HG03342 (cell line): Measurements from ENCODE around the gene ZNF366.
"Not testable (repeated sequence)": the region's sequence is repeated elsewhere in the genome, so short reads cannot be mapped to it uniquely, and the experiment has no call there.

Source experiments
- ATAC-seq: cut with Tn5 transposase; IDR thresholded peaks from one replicate; pipeline ENCODE4 v1.9.1; 2021; ENCODE audit warnings: mild to moderate bottlenecking, moderate library complexity; ENCODE audit not compliant: unreplicated experiment

Gene ZNF366

DNA sequence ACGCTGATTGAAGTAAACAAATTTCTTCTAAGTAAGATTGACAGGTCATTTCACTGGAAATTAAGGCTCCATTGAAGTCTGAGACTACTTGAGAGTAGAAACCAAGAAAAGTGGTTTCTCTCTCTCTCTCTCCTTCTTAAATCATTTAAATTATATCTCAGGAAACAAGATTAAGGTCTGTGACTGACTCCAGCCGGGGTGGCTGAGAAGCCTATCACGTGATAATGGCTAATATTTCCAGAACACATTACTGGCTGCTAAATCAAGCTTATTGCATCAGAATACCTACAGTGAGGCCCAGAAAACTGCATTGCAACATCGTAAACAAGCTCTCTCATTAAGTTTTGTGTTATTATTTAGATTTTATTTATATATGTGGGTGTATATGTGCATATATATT lies 98.6 kb downstream of the ZNF366 start:
- ATAC-seq: no peak

DNA sequence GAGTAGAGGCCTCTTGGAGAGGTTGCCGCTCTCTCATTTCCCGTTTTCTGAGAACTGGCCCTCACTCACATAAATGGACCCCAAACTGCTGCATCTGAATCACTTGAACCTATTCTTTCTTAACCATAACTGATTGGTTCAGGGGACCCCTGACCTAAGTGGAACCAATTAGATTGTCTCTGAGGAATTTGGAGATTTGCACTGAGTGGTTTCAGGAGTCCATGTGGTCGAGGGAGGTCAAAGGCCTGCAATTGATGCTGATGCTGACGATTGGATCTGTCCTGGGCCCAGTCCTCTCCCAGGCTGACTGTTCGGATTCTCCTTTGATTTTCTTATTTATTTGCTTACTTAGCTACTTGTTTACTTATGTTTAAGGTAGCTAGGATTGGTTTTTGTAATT lies 99.1 kb downstream of the ZNF366 start:
- no peak for ATAC-seq

DNA sequence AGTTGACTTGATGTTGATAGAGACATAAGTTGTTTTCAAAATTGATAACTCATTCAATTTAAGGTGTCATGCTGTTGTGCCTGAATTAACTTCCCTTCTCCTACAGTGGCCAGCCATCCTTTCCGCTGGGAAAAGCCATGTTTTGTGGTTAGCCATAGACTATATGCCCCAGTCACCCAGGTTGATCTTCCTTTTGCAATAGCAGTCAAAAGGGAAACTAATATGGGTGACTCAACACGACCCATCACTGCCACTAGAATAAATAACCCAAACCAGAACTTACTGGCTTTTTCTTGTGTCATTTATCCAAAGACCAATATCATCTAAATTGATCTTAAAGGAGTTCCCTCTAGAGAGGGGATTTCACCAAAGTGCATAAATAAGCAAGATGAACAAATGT lies 99.7 kb downstream of the ZNF366 start:
- ATAC-seq: no peak

- no peak for ATAC-seq
Measured at GRCh38 chr5:72407078-72407477, 100.1 kb downstream of the ZNF366 start.

- not testable (repeated sequence) for ATAC-seq
Measured at GRCh38 chr5:72404771-72405170, 102.4 kb downstream of the ZNF366 start.

GRCh38 chr5:72402959-72403628 lies 104.1 kb downstream of the ZNF366 start:
- ATAC-seq: no peak

GRCh38 chr5:72402381-72402890 lies 104.8 kb downstream of the ZNF366 start:
- ATAC-seq: no peak

DNA sequence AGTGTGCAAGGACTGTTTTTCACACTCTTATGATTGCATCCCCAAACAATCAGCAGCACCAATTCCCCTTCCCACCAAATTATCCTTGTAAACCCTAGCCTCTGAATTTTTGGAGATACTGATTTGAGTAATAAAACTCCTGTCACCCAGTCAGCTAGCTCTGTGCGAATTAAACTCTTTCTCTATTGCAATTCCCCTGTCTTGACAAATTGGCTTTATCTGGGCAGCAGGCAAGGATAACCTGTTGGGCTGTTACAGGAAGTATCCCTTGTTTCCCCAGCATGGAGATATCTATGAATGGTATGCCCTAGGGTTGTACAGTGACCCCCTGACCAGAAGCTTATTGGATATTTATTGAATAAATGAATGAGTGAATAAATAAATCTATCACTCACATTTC lies 106.3 kb downstream of the ZNF366 start:
- no peak for ATAC-seq

DNA sequence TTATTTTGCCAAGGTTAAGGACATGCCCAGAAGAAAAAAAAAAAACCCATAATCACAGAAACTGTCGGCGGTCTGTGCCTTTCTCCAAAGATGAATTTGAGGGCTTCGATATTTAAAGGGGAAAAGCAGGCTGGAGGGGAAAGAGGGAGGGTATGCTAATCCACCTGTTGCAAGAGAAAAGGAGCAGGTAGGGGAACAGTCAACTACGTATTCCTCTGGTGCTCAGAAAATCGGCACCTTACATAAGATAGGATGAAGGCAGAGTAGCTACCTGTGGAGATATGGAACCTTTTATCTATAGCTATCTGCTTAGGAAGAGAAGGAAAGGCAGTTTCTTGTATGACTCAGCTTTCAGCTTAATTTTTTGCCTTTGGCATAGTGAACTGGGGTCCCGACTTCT lies 109.4 kb downstream of the ZNF366 start:
- no peak for ATAC-seq

DNA sequence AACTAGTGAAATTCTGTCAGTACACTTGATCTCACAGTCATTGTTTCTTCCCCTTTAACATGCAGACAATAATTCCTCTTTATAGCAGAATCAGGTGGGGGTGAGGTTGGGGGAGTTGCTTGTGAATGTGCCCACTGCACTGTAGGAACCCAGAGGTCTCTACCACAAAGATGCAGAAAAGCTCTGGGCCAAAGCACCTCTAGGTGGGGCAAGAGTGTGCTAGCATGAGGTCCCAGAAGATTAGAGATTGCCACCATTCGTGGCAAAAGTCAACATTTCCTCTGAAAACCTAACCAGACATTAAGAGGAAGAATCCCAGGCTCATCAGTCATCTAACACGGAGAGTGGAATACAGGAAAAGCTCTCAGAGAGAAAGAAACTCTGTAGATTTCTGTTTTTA lies 112.5 kb downstream of the ZNF366 start:
- ATAC-seq: no peak

DNA sequence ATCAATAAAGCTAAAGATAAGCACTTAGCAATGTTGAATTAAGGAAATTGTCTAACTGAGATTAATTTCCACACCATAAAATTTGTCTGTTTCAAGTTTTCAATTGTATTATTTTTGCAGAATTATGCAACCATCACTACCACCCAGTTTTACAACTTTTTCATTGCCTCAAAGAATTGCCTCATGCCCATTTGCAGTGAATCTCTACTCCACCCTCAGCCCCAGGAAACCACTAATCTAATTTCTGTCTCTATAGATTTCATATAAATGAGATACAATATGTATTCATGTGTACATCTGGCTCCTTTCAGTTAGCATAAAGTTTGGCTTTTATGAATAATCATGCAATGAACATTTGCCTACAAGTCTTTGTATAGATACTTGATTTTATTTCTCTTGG lies 114.2 kb downstream of the ZNF366 start:
- no peak for ATAC-seq
